MM.1S (cell line): Measurements from ENCODE around the gene TP53I13.
A peak's percentile ranks its signal among the peaks of the same experiment; 100 is the strongest.

Experiments used
- EZH2 ChIP-seq: fragments of 300-600 bp; sonication (generic); optimal IDR thresholded peaks from 2 replicates; pipeline ENCODE3; 2017; ENCODE audit warnings: low read depth, mild to moderate bottlenecking, antibody characterized with exemption, low read length, mixed read lengths
- EZH2phosphoT487 ChIP-seq: fragments of 300-600 bp; sonication (generic); IDR thresholded peaks from 2 replicates; pipeline ENCODE4 v1.6.1; 2018; ENCODE audit warnings: antibody characterized with exemption, low read length
- TF ChIP-seq, protein P1 (sequence below): fragments of 300-600 bp; sonication (generic); IDR thresholded peaks from 2 replicates; pipeline ENCODE4 v1.5.1; 2016; ENCODE audit warnings: antibody characterized with exemption, low read length, mixed read lengths

DNA sequence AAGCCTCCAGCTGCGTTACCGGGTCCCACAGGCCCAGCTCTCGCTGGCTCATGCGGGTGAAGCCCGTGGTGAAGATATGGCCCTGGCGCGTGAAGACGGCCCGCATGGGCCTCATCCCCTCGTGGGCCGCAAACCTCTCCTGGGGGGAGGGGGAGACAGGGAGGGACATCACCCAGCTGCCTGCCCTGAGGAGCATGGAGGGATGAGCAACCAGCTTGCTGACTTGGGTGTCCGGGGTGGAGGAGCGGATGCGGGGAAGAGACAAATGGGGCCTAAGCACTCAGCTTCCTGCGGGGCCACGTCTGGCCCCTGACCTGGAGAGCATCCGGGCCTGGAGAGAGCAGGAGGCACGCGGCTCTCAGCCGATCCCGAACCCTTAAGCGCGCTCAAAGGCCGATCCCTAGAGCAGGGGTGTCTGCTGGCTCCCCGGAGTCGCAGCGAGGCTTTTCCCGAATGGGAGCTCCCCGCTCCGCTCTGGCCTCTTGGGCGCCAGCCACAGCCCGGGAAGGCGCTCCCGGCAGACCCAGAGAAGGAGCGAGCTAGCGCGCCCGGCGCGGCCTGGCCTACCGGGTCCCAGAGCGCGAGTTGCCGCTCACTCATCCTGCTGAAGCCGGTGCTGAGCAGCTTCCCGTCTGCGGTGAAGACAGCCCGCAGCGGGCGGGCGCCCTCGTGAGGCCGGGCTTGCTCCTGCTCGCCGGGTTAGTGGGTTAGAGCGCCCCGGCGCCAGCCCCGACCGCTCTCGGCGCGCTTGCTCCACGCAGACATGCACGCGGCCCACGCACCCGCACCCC is 49.2 kb downstream of the TP53I13 start:
- TF ChIP-seq, protein P1, sequence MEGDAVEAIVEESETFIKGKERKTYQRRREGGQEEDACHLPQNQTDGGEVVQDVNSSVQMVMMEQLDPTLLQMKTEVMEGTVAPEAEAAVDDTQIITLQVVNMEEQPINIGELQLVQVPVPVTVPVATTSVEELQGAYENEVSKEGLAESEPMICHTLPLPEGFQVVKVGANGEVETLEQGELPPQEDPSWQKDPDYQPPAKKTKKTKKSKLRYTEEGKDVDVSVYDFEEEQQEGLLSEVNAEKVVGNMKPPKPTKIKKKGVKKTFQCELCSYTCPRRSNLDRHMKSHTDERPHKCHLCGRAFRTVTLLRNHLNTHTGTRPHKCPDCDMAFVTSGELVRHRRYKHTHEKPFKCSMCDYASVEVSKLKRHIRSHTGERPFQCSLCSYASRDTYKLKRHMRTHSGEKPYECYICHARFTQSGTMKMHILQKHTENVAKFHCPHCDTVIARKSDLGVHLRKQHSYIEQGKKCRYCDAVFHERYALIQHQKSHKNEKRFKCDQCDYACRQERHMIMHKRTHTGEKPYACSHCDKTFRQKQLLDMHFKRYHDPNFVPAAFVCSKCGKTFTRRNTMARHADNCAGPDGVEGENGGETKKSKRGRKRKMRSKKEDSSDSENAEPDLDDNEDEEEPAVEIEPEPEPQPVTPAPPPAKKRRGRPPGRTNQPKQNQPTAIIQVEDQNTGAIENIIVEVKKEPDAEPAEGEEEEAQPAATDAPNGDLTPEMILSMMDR, result peak; percentile 89
- no peak for TF ChIP-seq EZH2
- no peak for TF ChIP-seq EZH2phosphoT487
